ENCODE measurements around the gene A1BG.
"Not testable (repeated sequence)": the region's sequence is repeated elsewhere in the genome, so short reads cannot be mapped to it uniquely, and the experiment has no call there.

Gene A1BG

GRCh38 chr19:58380662-58381459, 27.6 kb upstream of the A1BG start, which contains the start of gene ZNF837:
Gene ZNF837, minus strand, starts transcription at chr19:58381030. Its CDS starts 11,698 bp downstream, at chr19:58369332.
- H3K27ac ChIP-seq (ENCODE audit: low read length): peak within 1 kb of the TSS; percentile 76
- H3K36me3 ChIP-seq (replicated peaks; ENCODE audit: low read depth, low read length): no peaks in the 10 kb centered on the region
- TF ChIP-seq EZH2phosphoT487 (IDR thresholded peaks at IDR 0.05; ENCODE audit: low read depth) (no peak), CTCF (IDR thresholded peaks at IDR 0.05; ENCODE audit: low read depth, low read length) (0 out of 2 replicates have a peak, but pooled peaks have one; percentile 3)
- H3K79me2 ChIP-seq (ENCODE audit: low read length): peaks cover 26% of the 10 kb centered on the region
- H2AFZ ChIP-seq (ENCODE audit: low read depth, low read length): peak within 1 kb of the TSS; percentile 49
- no peaks in the 10 kb centered on the region for H4K20me1 ChIP-seq (ENCODE audit: insufficient read depth, low read length)
- peaks cover 26% of the 10 kb centered on the region for H3K4me1 ChIP-seq (ENCODE audit: low read length)
- H3K4me2 ChIP-seq (ENCODE audit: low read length): peak within 1 kb of the TSS; percentile 97
- H3K9ac ChIP-seq (ENCODE audit: low read length): peak within 1 kb of the TSS; percentile 84
- H3K27me3 ChIP-seq (ENCODE audit: low read depth, low read length): no peaks in the 10 kb centered on the region
- H3K4me3 ChIP-seq (ENCODE audit: low read length): peak within 1 kb of the TSS; percentile 84
- H3K9me3 ChIP-seq (ENCODE audit: insufficient read depth, low read length): no peaks in the 10 kb centered on the region

GRCh38 chr19:58380037-58380661, 26.9 kb upstream of the A1BG start:
- peak overlapping the region; percentile 76 for H3K27ac ChIP-seq (ENCODE audit: low read length)
- peak overlapping the region; percentile 97 for H3K4me2 ChIP-seq (ENCODE audit: low read length)
- peak overlapping the region; percentile 84 for H3K9ac ChIP-seq (ENCODE audit: low read length)
- no peaks in the 10 kb centered on the region for H3K9me3 ChIP-seq (ENCODE audit: insufficient read depth, low read length)
- no peaks in the 10 kb centered on the region for H3K36me3 ChIP-seq (replicated peaks; ENCODE audit: low read depth, low read length)
- H3K27me3 ChIP-seq (ENCODE audit: low read depth, low read length): no peaks in the 10 kb centered on the region
- TF ChIP-seq CTCF (IDR thresholded peaks at IDR 0.05; ENCODE audit: low read depth, low read length) (no peak), EZH2phosphoT487 (IDR thresholded peaks at IDR 0.05; ENCODE audit: low read depth) (no peak)
- no peaks in the 10 kb centered on the region for H4K20me1 ChIP-seq (ENCODE audit: insufficient read depth, low read length)
- peaks cover 19% of the 10 kb centered on the region for H3K4me1 ChIP-seq (ENCODE audit: low read length)
- H2AFZ ChIP-seq (ENCODE audit: low read depth, low read length): peak overlapping the region; percentile 49
- H3K4me3 ChIP-seq (ENCODE audit: low read length): peak overlapping the region; percentile 84
- peaks cover 19% of the 10 kb centered on the region for H3K79me2 ChIP-seq (ENCODE audit: low read length)

- TF ChIP-seq EZH2phosphoT487 (IDR thresholded peaks at IDR 0.05; ENCODE audit: low read depth) (no peak), CTCF (IDR thresholded peaks at IDR 0.05; ENCODE audit: low read depth, low read length) (no peak)
- Histone ChIP-seq H3K4me3 (ENCODE audit: low read length) (peak overlapping the region; percentile 84; the same call in 1 of the 2 replicates), H3K9me3 (ENCODE audit: insufficient read depth, low read length) (no peaks in the 10 kb centered on the region), H4K20me1 (ENCODE audit: insufficient read depth, low read length) (no peaks in the 10 kb centered on the region), H3K36me3 (replicated peaks; ENCODE audit: low read depth, low read length) (no peaks in the 10 kb centered on the region), H3K4me1 (ENCODE audit: low read length) (peaks cover 14% of the 10 kb centered on the region), H3K9ac (ENCODE audit: low read length) (no peak overlapping the region), H2AFZ (ENCODE audit: low read depth, low read length) (no peak overlapping the region), H3K79me2 (ENCODE audit: low read length) (peaks cover 14% of the 10 kb centered on the region; the same call in 1 of the 2 replicates), H3K27ac (ENCODE audit: low read length) (no peak overlapping the region), H3K27me3 (ENCODE audit: low read depth, low read length) (no peaks in the 10 kb centered on the region), H3K4me2 (ENCODE audit: low read length) (peak overlapping the region; percentile 97)
Measured at GRCh38 chr19:58379246-58379645, 26.0 kb upstream of the A1BG start.

GRCh38 chr19:58376724-58377123, 23.4 kb upstream of the A1BG start:
- H4K20me1 ChIP-seq (ENCODE audit: insufficient read depth, low read length); H3K79me2 ChIP-seq (ENCODE audit: low read length); H3K9ac ChIP-seq (ENCODE audit: low read length); H3K9me3 ChIP-seq (ENCODE audit: insufficient read depth, low read length); H3K4me2 ChIP-seq (ENCODE audit: low read length); H3K4me1 ChIP-seq (ENCODE audit: low read length); H2AFZ ChIP-seq (ENCODE audit: low read depth, low read length); H3K4me3 ChIP-seq (ENCODE audit: low read length); H3K27me3 ChIP-seq (ENCODE audit: low read depth, low read length); H3K36me3 ChIP-seq (replicated peaks; ENCODE audit: low read depth, low read length); H3K27ac ChIP-seq (ENCODE audit: low read length): not testable (repeated sequence)

Measured in OCI-LY3 (cell line).